Measurements from ENCODE around the gene AP2A1.

Gene AP2A1

GRCh38 chr19:49764341-49764740, 2.5 kb upstream of the AP2A1 start:
- no peak for DNase-seq (ENCODE audit: low read depth)
- TF ChIP-seq CTCF (IDR thresholded peaks at IDR 0.05; ENCODE audit: low read length, missing control alignments), result no peak
- no peak overlapping the region for H3K4me3 ChIP-seq (replicated peaks; ENCODE audit: low read depth, low read length)

GRCh38 chr19:49766007-49766929, 533 bp upstream of the AP2A1 start:
- H3K4me3 ChIP-seq (replicated peaks; ENCODE audit: low read depth, low read length), result peak overlapping the region; percentile 50
- no peak for TF ChIP-seq CTCF (IDR thresholded peaks at IDR 0.05; ENCODE audit: low read length, missing control alignments)
- DNase-seq (ENCODE audit: low read depth), result peak; percentile 100

GRCh38 chr19:49767381-49767780, 580 bp downstream of the AP2A1 start:
- no peak for DNase-seq (ENCODE audit: low read depth)
- peak overlapping the region; percentile 94 for H3K4me3 ChIP-seq (replicated peaks; ENCODE audit: low read depth, low read length)
- no peak for TF ChIP-seq CTCF (IDR thresholded peaks at IDR 0.05; ENCODE audit: low read length, missing control alignments)

GRCh38 chr19:49767967-49768581, 1.3 kb downstream of the AP2A1 start:
- no peak for TF ChIP-seq CTCF (IDR thresholded peaks at IDR 0.05; ENCODE audit: low read length, missing control alignments)
- H3K4me3 ChIP-seq (replicated peaks; ENCODE audit: low read depth, low read length), result peak overlapping the region; percentile 94
- no peak for DNase-seq (ENCODE audit: low read depth)

GRCh38 chr19:49770529-49770928, 3.7 kb downstream of the AP2A1 start:
- H3K4me3 ChIP-seq (replicated peaks; ENCODE audit: low read depth, low read length), result no peak overlapping the region
- TF ChIP-seq CTCF (IDR thresholded peaks at IDR 0.05; ENCODE audit: low read length, missing control alignments), result no peak
- no peak for DNase-seq (ENCODE audit: low read depth)

GRCh38 chr19:49771674-49772139, 4.9 kb downstream of the AP2A1 start:
- TF ChIP-seq CTCF (IDR thresholded peaks at IDR 0.05; ENCODE audit: low read length, missing control alignments), result no peak
- no peak for DNase-seq (ENCODE audit: low read depth)
- no peak overlapping the region for H3K4me3 ChIP-seq (replicated peaks; ENCODE audit: low read depth, low read length)

Measured in fibroblast of pulmonary artery (primary cell).